HL-60/S4 (cell line): ENCODE measurements around the gene SCPEP1.

Source experiments
- in situ Hi-C: fragments of 300-500 bp; cut with MboI; formaldehyde crosslinking; loops from 2 replicates; pipeline ENCODE4 v1.14.3; 2022; ENCODE audit warnings: low sequenced_read_pairs

SCPEP1 gene

GRCh38 chr17:57034807-57035754, 57.1 kb downstream of the SCPEP1 start:
- in situ Hi-C loops: no loop called here

- in situ Hi-C loops: no loop called here
Measured at GRCh38 chr17:57035971-57036481, 58.1 kb downstream of the SCPEP1 start.

DNA sequence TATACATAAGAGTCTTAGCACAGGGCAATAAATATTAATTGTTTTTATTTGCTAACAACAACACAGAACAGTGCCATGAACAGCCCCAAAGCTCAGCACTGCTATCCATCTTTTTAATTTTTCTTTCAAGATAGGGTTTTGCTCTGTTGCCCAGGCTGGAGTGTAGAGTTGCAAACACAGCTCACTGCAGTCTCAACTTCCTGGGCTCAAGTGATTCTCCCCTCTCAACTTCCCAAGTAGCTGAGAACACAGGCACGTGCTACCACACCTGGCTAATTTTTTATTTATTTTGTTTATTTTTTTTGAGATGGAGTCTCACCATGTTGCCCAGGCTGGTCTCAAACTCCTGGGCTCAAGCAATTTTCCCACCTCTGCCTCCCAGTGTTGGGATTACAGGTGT, 59.5 kb downstream of the SCPEP1 start:
- in situ Hi-C loops: no loop called here

DNA sequence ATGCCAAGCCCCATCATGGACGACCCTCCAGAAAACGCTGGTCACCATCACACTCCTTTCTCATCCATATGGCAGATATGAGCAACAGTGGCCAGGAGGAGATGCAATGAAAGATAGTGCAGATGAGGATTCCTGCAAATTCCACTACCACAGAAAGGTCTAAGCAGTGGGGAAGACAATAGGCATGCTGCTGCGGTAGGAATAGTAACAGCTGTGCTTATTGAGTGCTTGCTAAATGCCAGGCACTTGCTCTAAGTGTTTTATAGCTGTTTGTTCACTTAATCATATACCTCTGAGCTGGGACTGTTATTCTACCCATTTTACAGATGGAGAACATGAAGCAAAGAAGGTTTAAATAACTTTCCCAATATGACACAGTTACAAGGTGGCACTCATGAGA, 60.6 kb downstream of the SCPEP1 start:
- in situ Hi-C loops: no loop called here

- in situ Hi-C loops: no loop called here
Measured at GRCh38 chr17:57040571-57040970, 62.6 kb downstream of the SCPEP1 start.

DNA sequence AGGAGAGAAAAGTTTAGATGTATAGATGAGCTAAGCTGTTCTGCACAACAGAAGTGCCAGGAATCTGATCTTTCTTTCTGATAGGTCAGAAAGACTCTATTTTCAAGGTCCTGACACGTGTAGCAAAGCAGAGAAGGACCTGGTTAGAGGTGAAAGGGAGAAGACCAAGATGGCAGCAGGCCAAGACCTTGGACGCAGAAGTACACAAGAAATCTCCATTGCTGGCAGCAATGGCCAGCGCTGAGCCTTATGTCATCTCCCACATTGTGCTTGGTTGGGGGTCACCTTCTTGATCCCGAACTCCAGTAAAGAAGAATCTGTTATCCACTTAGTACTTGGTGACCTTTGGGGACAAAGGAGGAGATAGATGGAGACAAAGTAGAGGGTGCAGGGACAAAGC, 65.3 kb downstream of the SCPEP1 start:
- in situ Hi-C loops: no loop called here

DNA sequence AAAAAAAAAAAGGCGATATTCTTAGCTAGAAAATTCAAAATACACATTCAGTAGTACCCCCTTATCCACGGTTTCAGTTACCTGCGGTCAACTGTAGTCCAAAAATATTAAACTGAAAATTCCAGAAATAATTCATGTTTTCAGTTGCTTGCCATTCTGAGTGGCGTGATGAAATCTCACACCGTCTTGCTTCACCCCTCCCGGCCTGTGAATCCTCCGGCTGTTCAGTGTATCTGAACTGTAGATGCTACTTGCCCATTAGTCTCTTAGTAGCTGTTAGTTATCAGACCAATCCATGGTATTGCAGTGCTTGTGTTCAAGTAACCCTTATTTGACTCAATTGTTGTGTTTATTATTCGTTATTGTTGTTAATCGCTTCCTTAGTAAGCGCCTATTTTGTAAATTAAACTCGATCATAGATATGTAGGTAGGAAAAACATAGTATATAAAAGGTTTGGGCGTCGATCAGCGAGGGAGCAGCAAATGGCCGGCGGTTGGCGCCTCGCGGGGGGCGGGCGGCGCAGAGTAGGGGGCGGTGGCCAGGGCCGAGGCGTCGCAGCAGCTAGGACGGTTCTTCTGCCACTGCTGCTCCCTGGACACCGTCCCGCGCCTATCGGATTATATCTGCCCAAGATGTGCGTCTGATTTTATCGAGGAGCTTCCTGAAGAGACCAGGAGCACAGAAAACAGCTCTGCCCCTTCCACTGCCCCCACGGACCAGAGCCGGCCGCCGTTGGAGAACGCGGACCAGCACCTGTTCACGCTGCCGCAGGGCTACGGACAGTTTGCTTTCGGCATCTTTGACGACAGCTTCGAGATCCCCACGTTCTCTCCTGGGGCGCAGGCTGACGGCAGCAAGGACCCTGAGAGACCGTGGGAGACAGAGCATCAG, 67.3 kb downstream of the SCPEP1 start:
- in situ Hi-C loops: no loop called here

- in situ Hi-C loops: no loop called here
Measured at GRCh38 chr17:57045868-57046704, 68.2 kb downstream of the SCPEP1 start.

DNA sequence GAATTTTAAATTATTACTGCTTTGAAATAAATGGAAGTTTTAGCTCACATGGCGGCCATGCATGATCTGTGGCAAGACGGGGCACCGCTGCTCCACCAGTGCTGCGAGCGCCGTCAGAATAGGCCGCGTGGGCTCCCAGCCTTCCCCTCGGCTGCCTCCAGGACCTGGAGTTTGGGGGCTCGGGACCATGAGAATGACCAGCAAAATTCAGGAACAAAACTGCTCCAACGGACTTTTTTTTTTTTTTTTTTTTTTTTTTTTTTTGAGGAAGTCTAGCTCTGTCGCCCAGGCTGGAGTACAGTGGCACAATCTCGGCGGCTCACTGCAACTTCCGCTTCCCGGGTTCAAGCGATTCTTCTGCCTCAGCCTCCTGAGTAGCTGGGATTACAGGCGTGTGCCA, 68.8 kb downstream of the SCPEP1 start:
- in situ Hi-C loops: no loop called here

DNA sequence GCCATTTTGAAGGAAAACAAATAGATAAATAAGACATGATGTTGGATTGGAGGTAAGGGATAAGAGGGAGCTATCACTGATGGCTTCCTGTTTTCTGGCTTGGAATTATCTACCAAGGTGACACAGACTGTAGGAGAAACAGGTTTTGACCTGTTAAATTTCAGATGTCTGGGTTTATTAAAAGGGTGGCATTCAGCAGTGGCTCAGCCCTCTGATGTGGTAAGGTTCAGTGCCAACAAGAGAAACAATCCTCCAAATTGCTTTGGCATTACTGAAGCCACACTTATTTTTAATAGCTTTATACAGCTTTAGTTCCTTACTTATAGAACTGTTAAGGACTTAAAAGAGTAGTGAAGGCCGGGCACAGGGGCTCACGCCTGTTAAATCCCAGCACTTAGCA, 70.2 kb downstream of the SCPEP1 start:
- in situ Hi-C loops: no loop called here

- in situ Hi-C loops: no loop called here
Measured at GRCh38 chr17:57050306-57050705, 72.4 kb downstream of the SCPEP1 start.

DNA sequence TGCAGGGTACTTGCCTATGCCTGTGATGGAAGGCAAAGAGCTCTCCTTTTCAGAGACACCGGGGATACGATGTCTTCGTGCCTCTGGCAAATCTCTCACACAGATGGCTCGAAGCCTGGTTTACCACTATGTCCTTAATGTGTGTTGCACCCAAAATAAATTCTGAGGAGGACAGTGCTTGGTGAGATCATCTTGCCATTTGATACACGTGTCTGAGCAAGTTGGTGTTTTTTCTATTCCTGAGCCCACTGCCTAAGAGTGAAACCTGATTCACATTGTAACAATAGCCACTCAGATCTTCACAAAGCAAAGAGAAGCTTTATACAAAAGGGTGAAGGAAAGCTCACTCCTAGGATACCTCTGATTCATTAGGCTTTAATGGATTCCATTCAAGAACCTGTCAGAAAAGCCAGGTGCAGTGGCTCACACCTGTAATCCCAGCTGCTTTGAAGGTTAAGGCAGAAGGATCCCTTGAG, 74.0 kb downstream of the SCPEP1 start:
- in situ Hi-C loops: no loop called here
